Activated gamma-delta T cell (primary cell): ENCODE measurements around the gene SIT1.
"Not testable (repeated sequence)": the region's sequence is repeated elsewhere in the genome, so short reads cannot be mapped to it uniquely, and the experiment has no call there.

Source experiments
- DNase-seq: peaks from one replicate; lab custom pipeline; 2025; lab: John Stamatoyannopoulos, UW

SIT1 gene

GRCh38 chr9:35660966-35661415 is 10.3 kb upstream of the SIT1 start:
- no peak for DNase-seq

GRCh38 chr9:35659340-35659739 is 8.6 kb upstream of the SIT1 start:
- no peak for DNase-seq

- DNase-seq = no peak
These were observed 8.2 kb upstream of the SIT1 start for GRCh38 chr9:35658968-35659220.

- DNase-seq = peak; percentile 77
These were observed 7.6 kb upstream of the SIT1 start, which contains the start of gene CCDC107 for GRCh38 chr9:35658137-35658967. Gene CCDC107, plus strand, starts transcription at chr9:35658292. Its CDS starts 88 bp downstream, at chr9:35658380.

GRCh38 chr9:35657546-35658136 is 6.9 kb upstream of the SIT1 start, which contains the start of gene RMRP:
Gene RMRP, minus strand, starts transcription at chr9:35658019.
- DNase-seq = peak; percentile 71

- no peak for DNase-seq
These were observed 6.3 kb upstream of the SIT1 start for GRCh38 chr9:35656831-35657545.

GRCh38 chr9:35656348-35656747 is 5.6 kb upstream of the SIT1 start:
- no peak for DNase-seq

GRCh38 chr9:35653611-35654010 is 2.9 kb upstream of the SIT1 start:
- no peak for DNase-seq

- DNase-seq = no peak
These were observed 2.1 kb upstream of the SIT1 start for GRCh38 chr9:35652829-35653209.

GRCh38 chr9:35651956-35652828 is 1.5 kb upstream of the SIT1 start:
- DNase-seq = no peak

- no peak for DNase-seq
These were observed 1.0 kb downstream of the SIT1 start for GRCh38 chr9:35649431-35650340.

GRCh38 chr9:35646533-35647265 is 4.0 kb downstream of the SIT1 start:
- peak; percentile 87 for DNase-seq

GRCh38 chr9:35646153-35646532 is 4.6 kb downstream of the SIT1 start:
- DNase-seq = no peak

GRCh38 chr9:35645736-35646135 is 5.0 kb downstream of the SIT1 start:
- DNase-seq = not testable (repeated sequence)

GRCh38 chr9:35643046-35643445 is 7.7 kb downstream of the SIT1 start:
- no peak for DNase-seq

GRCh38 chr9:35641478-35641877 is 9.3 kb downstream of the SIT1 start:
- not testable (repeated sequence) for DNase-seq

GRCh38 chr9:35640431-35640830 is 10.3 kb downstream of the SIT1 start:
- DNase-seq = not testable (repeated sequence)

GRCh38 chr9:35639631-35640030 is 11.1 kb downstream of the SIT1 start:
- no peak for DNase-seq

GRCh38 chr9:35639225-35639624 is 11.5 kb downstream of the SIT1 start:
- not testable (repeated sequence) for DNase-seq

- not testable (repeated sequence) for DNase-seq
These were observed 12.0 kb downstream of the SIT1 start for GRCh38 chr9:35638751-35639150.
